Measurements from ENCODE around the gene DHDDS.

The DHDDS gene

DNA sequence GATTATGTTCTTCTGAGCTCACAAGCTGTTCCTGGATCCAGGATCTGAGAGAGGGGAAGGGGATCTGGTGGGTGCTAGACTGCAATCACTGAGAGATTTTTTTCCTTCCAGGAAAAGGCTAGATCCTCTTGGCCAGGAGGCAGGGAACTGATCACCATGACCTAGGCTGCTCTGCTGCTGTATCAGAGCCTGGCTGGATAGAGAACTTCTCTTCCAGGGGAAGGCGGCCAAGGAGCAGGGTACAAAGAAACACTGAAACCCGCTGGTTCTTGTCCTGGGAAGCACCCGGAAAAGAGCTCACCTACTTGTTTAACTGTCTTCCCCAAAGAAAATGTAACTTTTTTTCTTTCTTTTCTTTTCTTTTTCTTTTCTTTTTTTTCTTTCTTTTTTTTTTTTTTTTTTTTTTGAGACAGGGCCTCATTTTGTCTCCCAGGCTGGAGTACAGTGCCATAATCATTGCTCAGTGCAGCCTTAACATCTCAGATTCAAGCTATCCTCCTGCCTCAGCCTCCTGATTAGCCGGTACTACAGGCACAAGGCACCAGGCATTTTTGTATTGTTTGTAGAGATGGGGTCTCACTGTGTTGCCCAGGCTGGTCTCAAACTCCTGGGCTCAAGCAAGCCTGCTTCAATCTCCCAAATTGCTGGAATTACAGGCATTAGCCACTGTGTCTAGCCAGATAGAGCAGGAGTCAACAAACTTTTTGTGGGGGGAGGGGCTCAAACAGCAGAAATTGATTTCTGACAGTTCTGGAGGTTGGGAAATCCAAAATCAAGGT lies 85.1 kb downstream of the DHDDS start:
- no peak overlapping the region for H3K4me3 ChIP-seq (ENCODE audit: low read length)
- no peak for DNase-seq (ENCODE audit: low read depth, low spot score)

GRCh38 chr1:26517766-26518049 lies 85.6 kb downstream of the DHDDS start:
- H3K4me3 ChIP-seq (ENCODE audit: low read length): no peak overlapping the region
- DNase-seq (ENCODE audit: low read depth, low spot score): no peak

DNA sequence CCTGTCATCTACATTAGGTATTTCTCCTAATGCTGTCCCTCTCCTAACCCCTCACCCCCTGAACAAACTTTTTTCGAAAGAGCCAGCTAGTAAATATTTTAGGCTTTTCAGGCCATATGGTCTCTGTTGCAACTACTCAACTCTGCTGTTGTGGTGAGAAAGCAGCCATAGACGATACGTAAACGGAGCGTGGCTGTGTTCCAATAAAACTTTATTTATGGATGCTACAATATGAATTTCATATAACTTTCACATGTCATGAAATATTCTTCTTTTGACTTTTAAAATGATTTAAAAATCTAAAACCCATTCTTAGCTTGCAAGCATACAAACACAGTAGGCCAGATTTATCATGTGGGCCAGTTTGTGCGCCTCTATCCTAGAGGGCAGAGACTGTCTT lies 86.2 kb downstream of the DHDDS start:
- no peak overlapping the region for H3K4me3 ChIP-seq (ENCODE audit: low read length)
- no peak for DNase-seq (ENCODE audit: low read depth, low spot score)

GRCh38 chr1:26520339-26520738 lies 88.2 kb downstream of the DHDDS start:
- DNase-seq (ENCODE audit: low read depth, low spot score): no peak

More at GRCh38 chr1:26520339-26520738, 88.2 kb downstream of the DHDDS start:
- H3K4me3 ChIP-seq (ENCODE audit: low read length): no peak overlapping the region

Data from Jurkat, Clone E6-1 (cell line).